Uterus (tissue), 4 donors: ENCODE measurements around the gene KLK15. TPM values are rescaled to one million over a fixed set of nuclear protein-coding genes. Genes with fewer than 3 reads are reported as not detected.

ENCODE experiments used
- DNase-seq, 2 donors: peaks; one replicate each; pipeline ENCODE4 v3.0.0-alpha.2; 2019 to 2020
- H3K27ac ChIP-seq, 2 donors: fragments of 200-600 bp; sonication (generic); 1 replicate in 1 of 2; 2 replicates in 1 of 2; pipeline ENCODE4 v1.5.1; 2016 to 2018
- H3K27me3 ChIP-seq, 2 donors: fragments of 200-600 bp; sonication (generic); one replicate each; pipeline ENCODE4 v1.5.1; 2018 to 2019; ENCODE audit warnings: control low read depth in 1 of 2
- H3K36me3 ChIP-seq, 2 donors: fragments of 200-600 bp; sonication (generic); one replicate each; pipeline ENCODE4 v1.5.1; 2019; ENCODE audit warnings: control low read depth in 1 of 2
- H3K4me1 ChIP-seq, 2 donors: fragments of 200-600 bp; sonication (generic); one replicate each; pipeline ENCODE4 v1.5.1; 2018 to 2019; ENCODE audit warnings: control low read depth in 1 of 2
- H3K4me3 ChIP-seq, 2 donors: fragments of 200-600 bp; sonication (generic); 1 replicate in 1 of 2; 2 replicates in 1 of 2; pipeline ENCODE4 v1.5.1; 2018 to 2019; ENCODE audit warnings: mild to moderate bottlenecking in 1 of 2
- H3K9me3 ChIP-seq, 2 donors: fragments of 200-600 bp; sonication (generic); one replicate each; pipeline ENCODE4 v1.5.1; 2019; ENCODE audit warnings: control low read depth in 1 of 2
- POLR2A ChIP-seq, 2 donors: fragments of 450-650 bp; IDR thresholded peaks; one replicate each; pipeline ENCODE4 v1.6.1; 2016; ENCODE audit warnings: antibody characterized with exemption in 2 of 2, mild to moderate bottlenecking in 1 of 2, moderate library complexity in 1 of 2
- intact Hi-C: fragments of 100-400 bp; cut with DNase I; formaldehyde crosslinking; loops from one replicate; pipeline ENCODE4 v1.15.1; 2023; ENCODE audit warnings: low total_unique reads
- total RNA-seq, 4 donors: library from RNA; depleted of rRNA in 3 of 4; stranded (reverse); fragments of >200 nt in 3 of 4; gene quantifications; one replicate each; pipeline versions ENCODE4 v1.1.0 to v1.2.4, GENCODE V29; 2014 to 2023
- TF ChIP-seq, protein P1 (sequence below), 4 experiments: fragments of 200-600 bp in 2 of 4; fragments of 450-650 bp in 2 of 4; sonication (generic) in 2 of 4; IDR thresholded peaks; one replicate each; pipeline ENCODE4 v1.5.1; 2016 to 2019; ENCODE audit warnings: antibody characterized with exemption in 4 of 4, mild to moderate bottlenecking in 2 of 4, moderate library complexity in 1 of 4
- donor health status: DM: yes; HTN: yes; CAD: no.

The KLK15 gene
- total RNA-seq, 4 donors from 2014 or later = not detected

- no peak for DNase-seq
- Histone ChIP-seq H3K4me1 (peaks cover 0 to 9% of the 10 kb centered on the region in 2 donors), H3K27ac (no peak overlapping the region), H3K36me3 (no peaks in the 10 kb centered on the region), H3K4me3 (no peak overlapping the region), H3K9me3 (no peaks in the 10 kb centered on the region), H3K27me3 (peaks cover 0 to 9% of the 10 kb centered on the region in 2 donors)
- intact Hi-C loops = no loop called here
- TF ChIP-seq POLR2A (IDR thresholded peaks at IDR 0.05) = no peak
- TF ChIP-seq, protein P1, sequence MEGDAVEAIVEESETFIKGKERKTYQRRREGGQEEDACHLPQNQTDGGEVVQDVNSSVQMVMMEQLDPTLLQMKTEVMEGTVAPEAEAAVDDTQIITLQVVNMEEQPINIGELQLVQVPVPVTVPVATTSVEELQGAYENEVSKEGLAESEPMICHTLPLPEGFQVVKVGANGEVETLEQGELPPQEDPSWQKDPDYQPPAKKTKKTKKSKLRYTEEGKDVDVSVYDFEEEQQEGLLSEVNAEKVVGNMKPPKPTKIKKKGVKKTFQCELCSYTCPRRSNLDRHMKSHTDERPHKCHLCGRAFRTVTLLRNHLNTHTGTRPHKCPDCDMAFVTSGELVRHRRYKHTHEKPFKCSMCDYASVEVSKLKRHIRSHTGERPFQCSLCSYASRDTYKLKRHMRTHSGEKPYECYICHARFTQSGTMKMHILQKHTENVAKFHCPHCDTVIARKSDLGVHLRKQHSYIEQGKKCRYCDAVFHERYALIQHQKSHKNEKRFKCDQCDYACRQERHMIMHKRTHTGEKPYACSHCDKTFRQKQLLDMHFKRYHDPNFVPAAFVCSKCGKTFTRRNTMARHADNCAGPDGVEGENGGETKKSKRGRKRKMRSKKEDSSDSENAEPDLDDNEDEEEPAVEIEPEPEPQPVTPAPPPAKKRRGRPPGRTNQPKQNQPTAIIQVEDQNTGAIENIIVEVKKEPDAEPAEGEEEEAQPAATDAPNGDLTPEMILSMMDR (IDR thresholded peaks at IDR 0.05) = no peak
Observed at GRCh38 chr19:50832666-50833065, 708 bp downstream of the KLK15 start.

DNA sequence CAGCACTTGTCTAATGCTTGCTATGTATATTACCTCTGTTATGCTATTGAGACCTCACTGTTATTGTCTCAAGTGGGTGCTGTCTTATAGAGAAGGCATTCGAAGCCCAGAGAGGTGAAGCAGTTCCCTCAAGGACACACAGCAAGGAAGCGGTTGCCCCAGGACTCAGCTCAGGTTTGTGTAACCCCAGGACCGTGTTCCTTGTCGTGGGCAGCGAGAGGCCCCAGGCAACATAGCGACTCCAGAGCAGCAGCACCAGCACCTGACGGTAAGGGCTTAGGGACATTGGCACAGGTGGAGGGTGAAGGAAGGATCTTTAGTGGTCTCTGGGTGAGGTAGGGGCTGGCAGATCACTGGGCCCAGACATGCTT is 2.4 kb downstream of the KLK15 start:
- TF ChIP-seq, protein P1 (IDR thresholded peaks at IDR 0.05) = no peak
- no peak for TF ChIP-seq POLR2A (IDR thresholded peaks at IDR 0.05)
- Histone ChIP-seq H3K36me3 (no peaks in the 10 kb centered on the region), H3K27me3 (peaks cover 0 to 9% of the 10 kb centered on the region in 2 donors), H3K4me3 (no peak overlapping the region), H3K27ac (no peak overlapping the region), H3K4me1 (peaks cover 0 to 7% of the 10 kb centered on the region in 2 donors), H3K9me3 (no peaks in the 10 kb centered on the region)
- DNase-seq = no peak
- intact Hi-C loops = no loop called here

DNA sequence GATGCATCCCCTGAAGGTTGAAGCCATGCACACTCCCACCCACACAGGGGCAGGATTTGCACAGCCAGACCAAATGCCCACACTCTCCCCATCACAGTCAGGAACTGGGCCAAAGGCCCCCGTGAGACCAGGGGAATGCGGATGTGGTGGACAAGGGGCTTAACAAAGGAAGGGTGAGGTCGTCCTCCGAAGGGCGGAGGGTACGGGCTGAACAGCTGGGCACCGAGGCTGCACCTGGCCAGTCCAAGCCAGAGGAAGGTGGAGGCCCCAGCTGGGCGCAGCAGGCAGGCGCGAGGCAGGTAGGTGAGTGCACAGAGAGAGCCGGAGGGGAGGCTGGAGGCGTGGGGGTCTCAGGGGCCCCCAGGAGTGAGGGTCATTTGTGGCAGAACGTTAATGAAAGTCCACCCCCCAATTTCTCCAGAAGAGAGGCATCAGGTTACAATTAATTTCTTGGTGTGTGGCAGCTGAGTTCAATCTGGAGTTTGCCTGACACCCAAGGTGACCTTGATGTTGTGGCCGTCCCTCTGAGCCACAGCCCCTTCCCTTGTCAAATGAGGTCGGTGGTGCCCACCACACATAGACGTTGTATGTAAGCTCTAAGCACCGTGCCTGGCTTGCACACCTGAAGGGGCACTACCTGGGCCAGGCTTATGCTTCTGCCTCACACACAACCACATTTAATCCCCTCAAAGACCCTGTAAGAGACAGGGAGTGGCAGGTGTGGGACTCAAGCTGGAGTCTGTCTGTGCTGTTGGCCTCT is 2.9 kb downstream of the KLK15 start:
- no peak for DNase-seq
- peaks cover 0 to 9% of the 10 kb centered on the region in 2 donors for H3K27me3 ChIP-seq
- H3K9me3 ChIP-seq = no peaks in the 10 kb centered on the region

GRCh38 chr19:50829801-50830200 is 3.6 kb downstream of the KLK15 start:
- Histone ChIP-seq H3K4me1 (no peaks in the 10 kb centered on the region), H3K4me3 (no peak overlapping the region), H3K27ac (no peak overlapping the region), H3K36me3 (no peaks in the 10 kb centered on the region), H3K9me3 (no peaks in the 10 kb centered on the region), H3K27me3 (peaks cover 0 to 5% of the 10 kb centered on the region in 2 donors)
- no peak for DNase-seq
- intact Hi-C loops = no loop called here
- no peak for TF ChIP-seq POLR2A (IDR thresholded peaks at IDR 0.05)

More for the DNA sequence above, 2.9 kb downstream of the KLK15 start:
- intact Hi-C loops = no loop called here
- no peaks in the 10 kb centered on the region for H3K36me3 ChIP-seq
- no peak overlapping the region for H3K4me3 ChIP-seq
- TF ChIP-seq, protein P1 (IDR thresholded peaks at IDR 0.05) = no peak
- peaks cover 0 to 1% of the 10 kb centered on the region in 2 donors for H3K4me1 ChIP-seq
- H3K27ac ChIP-seq = no peak overlapping the region

DNA sequence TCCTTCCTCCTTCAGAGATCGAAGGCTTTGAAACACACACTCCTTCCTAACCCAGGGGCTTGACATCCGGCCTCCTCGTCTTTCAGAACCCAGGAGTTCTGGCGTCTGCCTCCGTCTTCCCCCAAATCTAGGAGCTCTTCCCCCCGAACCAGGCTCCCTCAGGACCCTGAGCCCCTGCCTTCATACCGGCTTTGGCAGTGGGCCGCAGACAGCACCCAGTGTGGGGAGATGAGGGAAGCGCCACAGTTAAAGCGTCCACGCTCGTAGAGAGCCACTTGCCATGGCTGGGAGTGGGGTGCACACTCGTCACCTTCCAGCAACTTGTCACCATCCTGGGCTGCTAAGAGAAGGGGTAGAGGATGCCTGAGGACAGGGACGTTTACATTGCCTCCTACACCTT is 5.9 kb downstream of the KLK15 start:
- intact Hi-C loops = no loop called here
- H3K27me3 ChIP-seq = no peaks in the 10 kb centered on the region
- TF ChIP-seq, protein P1 (IDR thresholded peaks at IDR 0.05) = no peak
- no peak for TF ChIP-seq POLR2A (IDR thresholded peaks at IDR 0.05)
- no peak for DNase-seq
- no peak overlapping the region for H3K27ac ChIP-seq
- H3K4me3 ChIP-seq = no peak overlapping the region
- no peaks in the 10 kb centered on the region for H3K9me3 ChIP-seq
- H3K4me1 ChIP-seq = no peaks in the 10 kb centered on the region
- H3K36me3 ChIP-seq = no peaks in the 10 kb centered on the region
